Peyer's patch (tissue), 4 donors: Measurements from ENCODE around the gene NTPCR.

ENCODE experiments used
- POLR2A ChIP-seq, 2 donors: fragments of 450-650 bp; IDR thresholded peaks; one replicate each; pipeline ENCODE4 v1.5.1; 2017; ENCODE audit warnings: antibody characterized with exemption in 2 of 2, mild to moderate bottlenecking in 2 of 2, moderate library complexity in 2 of 2
- TF ChIP-seq, protein P1 (sequence below), 6 experiments: fragments of 450-650 bp in 4 of 6; fragments of 200-600 bp in 2 of 6; sonication (generic) in 1 of 6; IDR thresholded peaks; one replicate each; pipeline ENCODE4 v1.5.1; 2017 to 2019; ENCODE audit warnings: antibody characterized with exemption in 6 of 6, mild to moderate bottlenecking in 3 of 6, moderate library complexity in 1 of 6

GRCh38 chr1:232968965-232969364, 18.6 kb downstream of the NTPCR start:
- TF ChIP-seq, protein P1, sequence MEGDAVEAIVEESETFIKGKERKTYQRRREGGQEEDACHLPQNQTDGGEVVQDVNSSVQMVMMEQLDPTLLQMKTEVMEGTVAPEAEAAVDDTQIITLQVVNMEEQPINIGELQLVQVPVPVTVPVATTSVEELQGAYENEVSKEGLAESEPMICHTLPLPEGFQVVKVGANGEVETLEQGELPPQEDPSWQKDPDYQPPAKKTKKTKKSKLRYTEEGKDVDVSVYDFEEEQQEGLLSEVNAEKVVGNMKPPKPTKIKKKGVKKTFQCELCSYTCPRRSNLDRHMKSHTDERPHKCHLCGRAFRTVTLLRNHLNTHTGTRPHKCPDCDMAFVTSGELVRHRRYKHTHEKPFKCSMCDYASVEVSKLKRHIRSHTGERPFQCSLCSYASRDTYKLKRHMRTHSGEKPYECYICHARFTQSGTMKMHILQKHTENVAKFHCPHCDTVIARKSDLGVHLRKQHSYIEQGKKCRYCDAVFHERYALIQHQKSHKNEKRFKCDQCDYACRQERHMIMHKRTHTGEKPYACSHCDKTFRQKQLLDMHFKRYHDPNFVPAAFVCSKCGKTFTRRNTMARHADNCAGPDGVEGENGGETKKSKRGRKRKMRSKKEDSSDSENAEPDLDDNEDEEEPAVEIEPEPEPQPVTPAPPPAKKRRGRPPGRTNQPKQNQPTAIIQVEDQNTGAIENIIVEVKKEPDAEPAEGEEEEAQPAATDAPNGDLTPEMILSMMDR (IDR thresholded peaks at IDR 0.05) = no peak
- no peak for TF ChIP-seq POLR2A (IDR thresholded peaks at IDR 0.05)
